NCI-H510A treated with DMSO at 0.1 percent for 48 hours (cell line): ENCODE data around the gene NFE2L2.
"Not testable (repeated sequence)": the region's sequence is repeated elsewhere in the genome, so short reads cannot be mapped to it uniquely, and the experiment has no call there.

Experiments
- DNase-seq: peaks from one replicate; lab custom pipeline; 2025; lab: John Stamatoyannopoulos, UW

NFE2L2 gene

GRCh38 chr2:177279847-177280246, 15.3 kb upstream of the NFE2L2 start:
- no peak for DNase-seq

- no peak for DNase-seq
Measured at GRCh38 chr2:177275743-177276055, 11.2 kb upstream of the NFE2L2 start.

GRCh38 chr2:177275040-177275742, 10.7 kb upstream of the NFE2L2 start:
- DNase-seq: no peak

GRCh38 chr2:177273408-177273807, 8.9 kb upstream of the NFE2L2 start:
- DNase-seq: no peak

- no peak for DNase-seq
Measured at GRCh38 chr2:177272765-177273164, 8.2 kb upstream of the NFE2L2 start.

GRCh38 chr2:177271981-177272666, 7.6 kb upstream of the NFE2L2 start:
- no peak for DNase-seq

GRCh38 chr2:177270531-177270930, 6.0 kb upstream of the NFE2L2 start:
- DNase-seq: no peak

GRCh38 chr2:177268901-177269300, 4.4 kb upstream of the NFE2L2 start:
- no peak for DNase-seq

- no peak for DNase-seq
Measured at GRCh38 chr2:177268187-177268871, 3.8 kb upstream of the NFE2L2 start.

GRCh38 chr2:177266955-177267354, 2.4 kb upstream of the NFE2L2 start:
- DNase-seq: not testable (repeated sequence)

- no peak for DNase-seq
Measured at GRCh38 chr2:177265824-177266817, 1.6 kb upstream of the NFE2L2 start.

- DNase-seq: no peak
Measured at GRCh38 chr2:177264209-177264692, 276 bp downstream of the NFE2L2 start.

- DNase-seq: peak; percentile 99
Measured at GRCh38 chr2:177263451-177264208, 897 bp downstream of the NFE2L2 start.

- no peak for DNase-seq
Measured at GRCh38 chr2:177262958-177263450, 1.5 kb downstream of the NFE2L2 start.

- no peak for DNase-seq
Measured at GRCh38 chr2:177262092-177262491, 2.4 kb downstream of the NFE2L2 start.

GRCh38 chr2:177261116-177262060, 3.1 kb downstream of the NFE2L2 start:
- DNase-seq: no peak

- no peak for DNase-seq
Measured at GRCh38 chr2:177260379-177260778, 4.1 kb downstream of the NFE2L2 start.

GRCh38 chr2:177258059-177258458, 6.5 kb downstream of the NFE2L2 start:
- DNase-seq: no peak

- DNase-seq: no peak
Measured at GRCh38 chr2:177257471-177257870, 7.1 kb downstream of the NFE2L2 start.

GRCh38 chr2:177256695-177257094, 7.8 kb downstream of the NFE2L2 start:
- DNase-seq: no peak
